DMS53 treated with DMSO at 0.1 percent for 48 hours (cell line): ENCODE measurements around the gene ANKRD55.
"Not testable (repeated sequence)": the region's sequence is repeated elsewhere in the genome, so short reads cannot be mapped to it uniquely, and the experiment has no call there.

ENCODE experiments used
- DNase-seq: peaks from one replicate; lab custom pipeline; 2025; ENCODE audit not compliant: unreplicated experiment; lab: John Stamatoyannopoulos, UW

Gene ANKRD55

DNA sequence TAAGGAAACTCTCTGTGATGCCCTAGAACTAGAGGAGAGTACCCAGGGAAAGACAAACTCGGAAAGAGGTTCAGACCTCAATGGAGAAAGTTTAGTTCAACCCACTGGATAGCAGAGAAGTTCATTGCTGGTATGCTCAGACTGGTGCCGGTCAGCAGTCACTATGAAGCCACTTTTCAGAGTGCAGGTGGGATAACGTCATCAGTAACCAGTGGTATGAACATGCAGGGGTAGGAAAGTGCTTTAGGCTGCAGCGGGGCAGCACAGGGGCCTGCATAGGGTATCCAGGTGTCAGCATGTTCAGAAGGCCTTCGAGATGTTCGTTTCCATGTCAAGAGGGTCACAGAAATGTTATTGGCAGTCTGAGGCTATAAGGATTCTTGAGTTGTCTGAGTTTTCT is 20.8 kb upstream of the ANKRD55 start:
- DNase-seq, result no peak

DNA sequence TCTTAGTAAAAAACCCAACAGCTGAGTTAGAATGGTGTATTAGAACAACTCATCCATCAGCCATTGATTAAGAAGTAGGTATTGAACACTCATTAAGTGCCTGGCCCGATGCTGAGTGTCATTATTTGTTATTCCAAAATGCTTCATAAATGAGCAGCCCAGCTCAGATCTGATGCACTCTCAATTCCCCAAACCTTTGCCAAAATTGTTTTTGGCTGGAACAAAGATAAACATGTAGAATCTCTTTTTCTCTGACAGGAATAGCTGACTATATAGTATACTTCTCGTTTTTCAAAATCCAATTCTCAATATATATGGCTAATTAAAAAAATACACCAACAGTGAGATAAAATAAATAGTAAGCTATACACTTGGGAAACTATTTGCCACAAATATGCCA is 20.0 kb upstream of the ANKRD55 start:
- DNase-seq, result no peak

DNA sequence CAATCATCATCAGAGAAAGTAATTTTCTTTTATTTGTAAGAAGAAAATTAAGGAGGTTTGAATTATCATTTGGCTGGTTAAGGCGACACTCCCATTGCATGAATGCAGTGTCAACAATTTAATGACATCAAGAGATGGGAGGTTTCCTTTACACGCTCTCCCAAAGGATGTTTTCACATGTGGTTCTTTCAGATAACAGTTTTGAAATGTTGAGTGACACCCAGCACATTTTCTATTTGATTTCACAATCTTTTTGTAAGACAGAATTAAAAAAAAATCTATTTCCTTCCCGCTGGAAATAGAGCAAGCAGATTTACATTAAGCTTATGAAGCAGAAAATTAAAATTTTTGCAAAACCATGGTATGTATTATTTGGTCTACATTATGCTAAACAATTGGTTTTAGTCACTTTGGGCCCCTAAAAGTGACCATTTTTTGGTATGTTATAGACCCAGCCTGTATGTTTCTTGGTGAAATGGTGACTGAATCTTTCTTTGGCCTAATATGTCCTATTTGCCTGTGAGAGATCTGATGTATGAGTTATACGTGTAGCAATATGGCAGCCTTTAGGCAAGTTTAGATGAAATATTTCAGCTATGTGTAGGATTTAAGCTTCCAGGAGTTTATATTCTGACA is 18.9 kb upstream of the ANKRD55 start:
- no peak for DNase-seq

DNA sequence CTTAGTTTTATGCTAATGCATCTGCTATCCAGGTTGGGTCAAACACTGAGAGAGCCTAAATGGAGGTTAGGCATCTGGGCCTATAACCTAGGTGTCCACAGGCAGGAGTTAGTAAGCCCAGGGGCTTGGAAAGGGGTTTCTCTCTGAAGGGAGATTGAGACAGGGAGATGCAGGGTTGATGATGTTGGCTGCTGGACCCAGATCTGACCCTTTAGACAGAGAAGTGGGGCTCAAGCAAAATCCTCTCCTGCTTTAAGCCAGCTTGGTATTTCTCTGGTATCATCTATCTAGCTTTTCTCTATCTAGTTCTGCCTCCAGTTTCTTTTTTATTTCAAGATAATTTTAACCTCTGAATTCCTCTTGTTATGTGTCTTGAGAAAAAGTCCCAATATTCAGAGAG is 18.3 kb upstream of the ANKRD55 start:
- no peak for DNase-seq

GRCh38 chr5:56250011-56250410 is 16.9 kb upstream of the ANKRD55 start:
- no peak for DNase-seq

GRCh38 chr5:56249085-56249484 is 16.0 kb upstream of the ANKRD55 start:
- DNase-seq, result not testable (repeated sequence)

GRCh38 chr5:56247592-56247991 is 14.5 kb upstream of the ANKRD55 start:
- DNase-seq, result no peak

GRCh38 chr5:56246769-56247168 is 13.6 kb upstream of the ANKRD55 start:
- DNase-seq, result no peak

DNA sequence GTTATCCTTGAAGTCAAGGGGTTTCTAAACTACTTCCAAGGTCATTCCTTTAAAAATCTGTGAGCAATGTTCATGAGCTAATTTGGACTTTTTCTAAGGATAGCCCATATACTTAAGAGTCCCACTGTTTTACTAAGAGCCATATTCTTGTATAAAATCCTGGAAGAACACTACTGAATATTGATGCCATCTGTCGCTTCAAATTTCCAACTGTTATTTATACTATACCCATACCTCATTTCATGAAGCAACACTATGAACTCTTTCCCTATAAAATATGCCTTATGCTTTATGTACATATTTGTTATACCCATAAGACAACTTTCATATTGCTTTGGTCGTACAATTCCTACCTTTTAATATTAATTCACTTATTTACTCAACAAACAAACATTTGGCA is 12.4 kb upstream of the ANKRD55 start:
- DNase-seq, result no peak

- DNase-seq, result no peak
Measured at GRCh38 chr5:56244627-56245026, 11.5 kb upstream of the ANKRD55 start.

DNA sequence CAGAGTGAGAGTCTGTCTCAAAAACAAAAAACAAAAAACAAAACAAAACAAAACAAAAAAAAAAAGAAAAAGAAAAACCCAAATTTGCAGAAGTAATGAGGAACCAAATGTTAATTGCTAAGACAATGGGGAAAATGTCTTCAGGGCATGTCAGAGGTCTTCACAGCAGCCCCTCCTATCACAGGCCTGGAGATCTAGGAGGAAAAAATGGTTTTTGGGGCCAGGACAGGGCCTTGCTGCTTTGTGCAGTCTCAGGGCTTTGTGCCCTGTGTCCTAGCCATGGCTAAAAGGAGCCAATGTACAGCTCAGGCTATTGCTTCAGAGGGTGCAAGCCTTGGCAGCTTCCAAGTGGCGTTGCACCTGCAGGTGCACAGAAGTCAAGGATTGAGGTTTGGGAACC is 9.1 kb upstream of the ANKRD55 start:
- DNase-seq, result not testable (repeated sequence)

DNA sequence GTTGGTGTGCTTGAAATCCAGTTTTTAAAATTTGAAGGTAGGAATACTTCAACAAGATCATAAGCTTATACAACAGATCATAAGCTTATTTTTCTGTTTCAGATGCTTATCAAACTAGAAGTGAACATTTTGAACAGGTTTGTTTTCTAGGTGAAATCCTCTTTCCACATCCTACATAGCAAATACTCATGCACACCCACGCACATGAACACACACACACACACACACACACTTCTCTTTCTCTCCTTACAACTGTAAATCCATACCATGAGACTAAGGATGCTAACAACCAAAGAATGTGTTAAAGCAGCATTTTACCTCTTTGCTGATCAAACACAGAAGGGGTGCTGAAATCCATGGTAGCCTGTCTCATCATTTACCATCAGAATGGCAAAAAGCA is 592 bp downstream of the ANKRD55 start:
- DNase-seq, result no peak

- no peak for DNase-seq
Measured at GRCh38 chr5:56230576-56230975, 2.6 kb downstream of the ANKRD55 start.

- DNase-seq, result no peak
Measured at GRCh38 chr5:56229111-56229510, 4.0 kb downstream of the ANKRD55 start.

DNA sequence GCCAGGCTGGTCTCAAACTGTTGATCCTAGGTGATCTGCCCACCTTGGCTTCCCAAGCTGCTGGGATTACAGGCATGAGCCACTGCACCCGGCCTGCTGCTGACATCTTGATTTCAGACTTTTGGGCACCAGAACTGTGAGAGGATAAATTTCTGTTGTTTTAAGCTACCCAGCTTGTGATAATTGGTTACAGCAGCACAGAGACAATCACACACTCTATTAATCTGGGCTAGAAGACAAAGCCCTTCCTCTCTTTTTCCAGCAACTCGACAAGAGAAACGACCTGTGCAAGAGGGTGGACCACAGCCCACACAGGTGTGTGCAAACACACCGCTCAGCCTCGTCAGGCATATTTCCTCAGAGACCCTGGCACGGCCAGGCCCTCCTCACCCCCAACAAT is 4.5 kb downstream of the ANKRD55 start:
- no peak for DNase-seq

GRCh38 chr5:56227691-56228090 is 5.4 kb downstream of the ANKRD55 start:
- DNase-seq, result no peak

- not testable (repeated sequence) for DNase-seq
Measured at GRCh38 chr5:56223298-56223697, 9.8 kb downstream of the ANKRD55 start.

DNA sequence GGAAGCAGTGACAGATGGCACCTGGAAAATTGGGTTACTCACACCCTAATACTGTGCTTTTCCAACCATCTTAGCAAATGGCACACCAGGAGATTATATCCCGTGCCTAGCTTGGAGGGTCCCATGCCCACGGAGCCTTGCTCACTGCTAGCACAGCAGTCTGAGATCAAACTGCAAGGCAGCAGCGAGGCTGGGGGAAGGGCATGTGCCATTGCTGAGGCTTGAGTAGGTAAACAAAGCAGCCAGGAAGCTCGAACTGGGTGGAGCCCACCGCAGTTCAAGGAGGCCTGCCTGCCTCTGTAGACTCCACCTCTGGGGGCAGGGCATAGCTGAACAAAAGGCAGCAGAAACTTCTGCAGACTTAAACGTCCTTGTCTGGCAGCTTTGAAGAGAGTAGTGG is 11.5 kb downstream of the ANKRD55 start:
- DNase-seq, result not testable (repeated sequence)

- DNase-seq, result no peak
Measured at GRCh38 chr5:56215019-56215830, 17.9 kb downstream of the ANKRD55 start.

- DNase-seq, result not testable (repeated sequence)
Measured at GRCh38 chr5:56213886-56214535, 19.1 kb downstream of the ANKRD55 start.

DNA sequence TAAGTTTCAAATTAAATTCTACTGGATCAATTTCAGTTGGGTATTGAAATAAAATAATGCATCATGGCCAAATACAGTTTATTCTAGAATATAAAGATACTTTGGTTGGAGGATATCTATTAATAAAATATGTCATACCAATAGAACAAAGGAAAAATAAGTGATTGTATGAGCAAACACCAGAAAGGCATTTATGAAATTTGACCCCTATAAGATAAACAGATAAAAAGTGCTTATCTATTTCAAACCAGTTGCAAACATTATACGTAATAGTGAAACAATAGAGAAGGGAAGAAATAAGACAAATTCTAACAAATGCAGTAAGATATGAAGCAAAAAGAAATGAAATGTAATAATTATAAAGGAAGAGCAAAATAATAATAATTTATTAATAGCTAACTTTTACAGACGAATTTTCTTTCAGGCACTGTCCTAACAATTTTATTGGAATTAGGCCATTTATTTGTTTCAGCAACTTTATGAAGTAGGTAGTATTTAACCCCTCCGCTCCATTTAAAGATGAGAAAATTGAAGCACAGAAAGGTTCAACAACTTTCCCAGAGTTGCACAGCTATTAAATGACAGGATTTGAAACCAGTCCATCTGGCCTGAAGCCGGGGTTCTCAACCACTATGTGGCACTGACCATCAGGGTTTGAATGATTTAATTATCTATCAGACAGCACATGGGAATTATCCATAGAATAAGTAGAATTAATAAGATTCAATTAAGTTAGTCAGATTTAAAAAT is 20.8 kb downstream of the ANKRD55 start:
- DNase-seq, result no peak
